ENCODE results near the gene COX4I1. TPM values are rescaled to one million over a fixed set of nuclear protein-coding genes. Genes with fewer than 3 reads are reported as not detected.
"Not testable (repeated sequence)": the region's sequence is repeated elsewhere in the genome, so short reads cannot be mapped to it uniquely, and the experiment has no call there.

Gene COX4I1
- total RNA-seq, 2 experiments from 2014 or later: 374 to 508 TPM

GRCh38 chr16:85805442-85806045, 6.0 kb downstream of the COX4I1 start:
- H3K4me1 Mint-ChIP-seq: peaks cover 28% of the 10 kb centered on the region
- DNase-seq: no peak
- no peak for ATAC-seq
- no peaks in the 10 kb centered on the region for H3K9me3 Mint-ChIP-seq (ENCODE audit: low read depth)
- ChIA-PET CTCF (interaction anchor here (1.5 kb wide), 1 partner anchor 14 kb away, joined by 4 read pairs; no protein-coding TSS in a partner anchor), POLR2A (no interaction called here)
- no peaks in the 10 kb centered on the region for H3K27me3 Mint-ChIP-seq
- H3K36me3 Mint-ChIP-seq (ENCODE audit: low read depth): peaks cover 54% of the 10 kb centered on the region
- no peak overlapping the region for H3K4me3 Mint-ChIP-seq
- intact Hi-C loops (cut with DNase I, micrococcal nuclease): no loop called here
- no peak overlapping the region for H3K27ac Mint-ChIP-seq

- no peaks in the 10 kb centered on the region for H3K27me3 Mint-ChIP-seq
- H3K36me3 Mint-ChIP-seq (ENCODE audit: low read depth): peaks cover 52% of the 10 kb centered on the region
- no peak overlapping the region for H3K27ac Mint-ChIP-seq
- ChIA-PET POLR2A (no interaction called here), CTCF (no interaction called here)
- intact Hi-C loops (cut with DNase I, micrococcal nuclease): no loop called here
- H3K4me1 Mint-ChIP-seq: peaks cover 18% of the 10 kb centered on the region
- no peak for ATAC-seq
- DNase-seq: no peak
- H3K9me3 Mint-ChIP-seq (ENCODE audit: low read depth): no peaks in the 10 kb centered on the region
- no peak overlapping the region for H3K4me3 Mint-ChIP-seq
Measured at GRCh38 chr16:85806539-85806938, 7.0 kb downstream of the COX4I1 start.

GRCh38 chr16:85807340-85807739, 7.8 kb downstream of the COX4I1 start:
- CTCF ChIA-PET; H3K27ac Mint-ChIP-seq; ATAC-seq; H3K4me3 Mint-ChIP-seq; H3K4me1 Mint-ChIP-seq; intact Hi-C loops (cut with DNase I, micrococcal nuclease); H3K27me3 Mint-ChIP-seq; POLR2A ChIA-PET; H3K9me3 Mint-ChIP-seq (ENCODE audit: low read depth); DNase-seq: not testable (repeated sequence)
- H3K36me3 Mint-ChIP-seq (ENCODE audit: low read depth): peaks cover 43% of the 10 kb centered on the region

GRCh38 chr16:85808104-85808503, 8.6 kb downstream of the COX4I1 start:
- ATAC-seq; intact Hi-C loops (cut with DNase I, micrococcal nuclease); POLR2A ChIA-PET: not testable (repeated sequence)

GRCh38 chr16:85808926-85809325, 9.4 kb downstream of the COX4I1 start:
- Mint-ChIP-seq H3K4me1 (no peaks in the 10 kb centered on the region), H3K9me3 (ENCODE audit: low read depth) (no peaks in the 10 kb centered on the region), H3K27ac (no peak overlapping the region), H3K27me3 (peaks cover 5% of the 10 kb centered on the region), H3K36me3 (ENCODE audit: low read depth) (peaks cover 28% of the 10 kb centered on the region), H3K4me3 (no peak overlapping the region)
- no peak for DNase-seq
- intact Hi-C loops (cut with DNase I, micrococcal nuclease): no loop called here
- CTCF ChIA-PET: no interaction called here
- ATAC-seq: no peak
- POLR2A ChIA-PET: no interaction called here

More at GRCh38 chr16:85808104-85808503, 8.6 kb downstream of the COX4I1 start:
- CTCF ChIA-PET; H3K27me3 Mint-ChIP-seq; H3K4me3 Mint-ChIP-seq; H3K9me3 Mint-ChIP-seq (ENCODE audit: low read depth); DNase-seq; H3K4me1 Mint-ChIP-seq; H3K27ac Mint-ChIP-seq: not testable (repeated sequence)
- peaks cover 36% of the 10 kb centered on the region for H3K36me3 Mint-ChIP-seq (ENCODE audit: low read depth)

GRCh38 chr16:85809645-85810044, 10.2 kb downstream of the COX4I1 start:
- ChIA-PET POLR2A (no interaction called here), CTCF (interaction anchor here (2.1 kb wide), 1 partner anchor 10 kb away, joined by 10 read pairs; no protein-coding TSS in a partner anchor)
- no peak overlapping the region for H3K4me3 Mint-ChIP-seq
- peaks cover 24% of the 10 kb centered on the region for H3K36me3 Mint-ChIP-seq (ENCODE audit: low read depth)
- intact Hi-C loops (cut with DNase I, micrococcal nuclease): no loop called here
- ATAC-seq (no peak), DNase-seq (no peak)
- no peaks in the 10 kb centered on the region for H3K4me1 Mint-ChIP-seq
- H3K9me3 Mint-ChIP-seq (ENCODE audit: low read depth): no peaks in the 10 kb centered on the region
- H3K27me3 Mint-ChIP-seq: peaks cover 5% of the 10 kb centered on the region
- H3K27ac Mint-ChIP-seq: no peak overlapping the region

GRCh38 chr16:85810097-85810741, 10.7 kb downstream of the COX4I1 start:
- no peak for DNase-seq
- no peaks in the 10 kb centered on the region for H3K4me1 Mint-ChIP-seq
- H3K36me3 Mint-ChIP-seq (ENCODE audit: low read depth): peaks cover 18% of the 10 kb centered on the region
- no peak overlapping the region for H3K4me3 Mint-ChIP-seq
- intact Hi-C loops (cut with DNase I, micrococcal nuclease): no loop called here
- no peak overlapping the region for H3K27ac Mint-ChIP-seq
- POLR2A ChIA-PET: interaction anchor here (1.4 kb wide), 1 partner anchor 9 kb away, joined by 3 read pairs; no protein-coding TSS in a partner anchor
- no peak for ATAC-seq
- CTCF ChIA-PET: interaction anchor here (2.1 kb wide), 1 partner anchor 10 kb away, joined by 10 read pairs; no protein-coding TSS in a partner anchor
- H3K9me3 Mint-ChIP-seq (ENCODE audit: low read depth): no peaks in the 10 kb centered on the region
- peaks cover 5% of the 10 kb centered on the region for H3K27me3 Mint-ChIP-seq

- Mint-ChIP-seq H3K4me3 (no peak overlapping the region), H3K36me3 (ENCODE audit: low read depth) (peaks cover 13% of the 10 kb centered on the region), H3K4me1 (no peaks in the 10 kb centered on the region), H3K27ac (no peak overlapping the region), H3K9me3 (ENCODE audit: low read depth) (no peaks in the 10 kb centered on the region), H3K27me3 (peaks cover 5% of the 10 kb centered on the region)
- intact Hi-C loops (cut with DNase I, micrococcal nuclease): no loop called here
- DNase-seq (no peak), ATAC-seq (no peak)
- ChIA-PET POLR2A (interaction anchor here (1.4 kb wide), 1 partner anchor 9 kb away, joined by 3 read pairs; no protein-coding TSS in a partner anchor), CTCF (interaction anchor here (2.1 kb wide), 1 partner anchor 9 kb away, joined by 10 read pairs; no protein-coding TSS in a partner anchor)
Measured at GRCh38 chr16:85810742-85811115, 11.2 kb downstream of the COX4I1 start.

- no peaks in the 10 kb centered on the region for H3K9me3 Mint-ChIP-seq (ENCODE audit: low read depth)
- no peaks in the 10 kb centered on the region for H3K4me1 Mint-ChIP-seq
- ChIA-PET POLR2A (interaction anchor here (0.7 kb wide), 1 partner anchor 177 kb away, joined by 3 read pairs; no protein-coding TSS in a partner anchor), CTCF (interaction anchor here (0.5 to 1.6 kb wide), 6 partner anchors 9 to 351 kb away, joined by 3 to 9 read pairs (median 4); no protein-coding TSS in a partner anchor)
- DNase-seq: no peak
- no peak for ATAC-seq
- peaks cover 2% of the 10 kb centered on the region for H3K36me3 Mint-ChIP-seq (ENCODE audit: low read depth)
- intact Hi-C loops (cut with DNase I, micrococcal nuclease): no loop called here
- no peak overlapping the region for H3K4me3 Mint-ChIP-seq
- H3K27ac Mint-ChIP-seq: no peak overlapping the region
- peaks cover 6% of the 10 kb centered on the region for H3K27me3 Mint-ChIP-seq
Measured at GRCh38 chr16:85812031-85812807, 12.7 kb downstream of the COX4I1 start.

- CTCF ChIA-PET: interaction anchor here (0.5 to 1.6 kb wide), 10 partner anchors 8 to 478 kb away, joined by 3 to 9 read pairs (median 4); no protein-coding TSS in a partner anchor
- H3K27me3 Mint-ChIP-seq: peaks cover 9% of the 10 kb centered on the region
- POLR2A ChIA-PET: interaction anchor here (0.7 to 0.8 kb wide), 2 partner anchors 13 to 176 kb away, joined by 3 read pairs; no protein-coding TSS in a partner anchor
- no peak overlapping the region for H3K4me3 Mint-ChIP-seq
- peaks cover 2% of the 10 kb centered on the region for H3K36me3 Mint-ChIP-seq (ENCODE audit: low read depth)
- H3K4me1 Mint-ChIP-seq: no peaks in the 10 kb centered on the region
- DNase-seq (no peak), ATAC-seq (no peak)
- no peak overlapping the region for H3K27ac Mint-ChIP-seq
- intact Hi-C loops (cut with DNase I, micrococcal nuclease): no loop called here
- no peaks in the 10 kb centered on the region for H3K9me3 Mint-ChIP-seq (ENCODE audit: low read depth)
Measured at GRCh38 chr16:85812811-85813700, 13.6 kb downstream of the COX4I1 start.
